ENCODE results near the gene ADAMTSL1. TPM values are rescaled to one million over a fixed set of nuclear protein-coding genes. Genes with fewer than 3 reads are reported as not detected.

The ADAMTSL1 gene
- total RNA-seq, 1 experiment from 2014 or later, result not detected

- no peak for DNase-seq
- intact Hi-C loops (cut with micrococcal nuclease; ENCODE audit: unreplicated experiment), result no loop called here
- BruUV-seq (replicated peaks), result no TSS peak
Measured at GRCh38 chr9:18741945-18742344, 268.0 kb downstream of the ADAMTSL1 start.

GRCh38 chr9:18743421-18743820 lies 269.5 kb downstream of the ADAMTSL1 start:
- no peak for DNase-seq
- Mint-ChIP-seq H3K27me3 (ENCODE audit: unreplicated experiment) (peaks cover 55% of the 10 kb centered on the region), H3K27ac (ENCODE audit: unreplicated experiment) (no peak overlapping the region), H3K4me3 (ENCODE audit: low read depth, unreplicated experiment) (no peak overlapping the region), H3K9me3 (ENCODE audit: low read depth, unreplicated experiment) (no peaks in the 10 kb centered on the region), H3K36me3 (ENCODE audit: insufficient read depth, unreplicated experiment) (no peaks in the 10 kb centered on the region), H3K4me1 (ENCODE audit: low read depth, unreplicated experiment) (no peaks in the 10 kb centered on the region)
- no peak for TF ChIP-seq CTCF (IDR thresholded peaks at IDR 0.05; ENCODE audit: unreplicated experiment)
- CTCF ChIA-PET, result no interaction called here
- intact Hi-C loops (cut with micrococcal nuclease; ENCODE audit: unreplicated experiment), result no loop called here
- BruUV-seq (replicated peaks), result no TSS peak

More at GRCh38 chr9:18741945-18742344, 268.0 kb downstream of the ADAMTSL1 start:
- no peak overlapping the region for H3K27ac Mint-ChIP-seq (ENCODE audit: unreplicated experiment)
- no peak for TF ChIP-seq CTCF (IDR thresholded peaks at IDR 0.05; ENCODE audit: unreplicated experiment)
- H3K4me1 Mint-ChIP-seq (ENCODE audit: low read depth, unreplicated experiment), result no peaks in the 10 kb centered on the region
- H3K4me3 Mint-ChIP-seq (ENCODE audit: low read depth, unreplicated experiment), result no peak overlapping the region
- no peaks in the 10 kb centered on the region for H3K36me3 Mint-ChIP-seq (ENCODE audit: insufficient read depth, unreplicated experiment)
- no peaks in the 10 kb centered on the region for H3K9me3 Mint-ChIP-seq (ENCODE audit: low read depth, unreplicated experiment)
- H3K27me3 Mint-ChIP-seq (ENCODE audit: unreplicated experiment), result peaks cover 64% of the 10 kb centered on the region
- CTCF ChIA-PET, result no interaction called here

- no peak overlapping the region for H3K4me3 Mint-ChIP-seq (ENCODE audit: low read depth, unreplicated experiment)
- H3K27ac Mint-ChIP-seq (ENCODE audit: unreplicated experiment), result no peak overlapping the region
- DNase-seq, result no peak
- intact Hi-C loops (cut with micrococcal nuclease; ENCODE audit: unreplicated experiment), result no loop called here
- no peaks in the 10 kb centered on the region for H3K9me3 Mint-ChIP-seq (ENCODE audit: low read depth, unreplicated experiment)
- TF ChIP-seq CTCF (IDR thresholded peaks at IDR 0.05; ENCODE audit: unreplicated experiment), result no peak
- H3K27me3 Mint-ChIP-seq (ENCODE audit: unreplicated experiment), result peaks cover 51% of the 10 kb centered on the region
- no peaks in the 10 kb centered on the region for H3K4me1 Mint-ChIP-seq (ENCODE audit: low read depth, unreplicated experiment)
- no TSS peak for BruUV-seq (replicated peaks)
- CTCF ChIA-PET, result no interaction called here
- no peaks in the 10 kb centered on the region for H3K36me3 Mint-ChIP-seq (ENCODE audit: insufficient read depth, unreplicated experiment)
Measured at GRCh38 chr9:18743971-18744370, 270.0 kb downstream of the ADAMTSL1 start.

- Mint-ChIP-seq H3K36me3 (ENCODE audit: insufficient read depth, unreplicated experiment) (no peaks in the 10 kb centered on the region), H3K9me3 (ENCODE audit: low read depth, unreplicated experiment) (no peaks in the 10 kb centered on the region), H3K27ac (ENCODE audit: unreplicated experiment) (no peak overlapping the region), H3K4me1 (ENCODE audit: low read depth, unreplicated experiment) (no peaks in the 10 kb centered on the region), H3K4me3 (ENCODE audit: low read depth, unreplicated experiment) (no peak overlapping the region), H3K27me3 (ENCODE audit: unreplicated experiment) (peaks cover 45% of the 10 kb centered on the region)
- DNase-seq, result no peak
- BruUV-seq (replicated peaks), result no TSS peak
- CTCF ChIA-PET, result no interaction called here
- intact Hi-C loops (cut with micrococcal nuclease; ENCODE audit: unreplicated experiment), result no loop called here
- TF ChIP-seq CTCF (IDR thresholded peaks at IDR 0.05; ENCODE audit: unreplicated experiment), result no peak
Measured at GRCh38 chr9:18745710-18746109, 271.8 kb downstream of the ADAMTSL1 start.
